NCI-H146 treated with DMSO at 0.1 percent for 48 hours (cell line): ENCODE results near the gene ARAP2.

Experiments
- DNase-seq: peaks from one replicate; lab custom pipeline; 2025; ENCODE audit not compliant: unreplicated experiment; lab: John Stamatoyannopoulos, UW

Gene ARAP2, protein sequence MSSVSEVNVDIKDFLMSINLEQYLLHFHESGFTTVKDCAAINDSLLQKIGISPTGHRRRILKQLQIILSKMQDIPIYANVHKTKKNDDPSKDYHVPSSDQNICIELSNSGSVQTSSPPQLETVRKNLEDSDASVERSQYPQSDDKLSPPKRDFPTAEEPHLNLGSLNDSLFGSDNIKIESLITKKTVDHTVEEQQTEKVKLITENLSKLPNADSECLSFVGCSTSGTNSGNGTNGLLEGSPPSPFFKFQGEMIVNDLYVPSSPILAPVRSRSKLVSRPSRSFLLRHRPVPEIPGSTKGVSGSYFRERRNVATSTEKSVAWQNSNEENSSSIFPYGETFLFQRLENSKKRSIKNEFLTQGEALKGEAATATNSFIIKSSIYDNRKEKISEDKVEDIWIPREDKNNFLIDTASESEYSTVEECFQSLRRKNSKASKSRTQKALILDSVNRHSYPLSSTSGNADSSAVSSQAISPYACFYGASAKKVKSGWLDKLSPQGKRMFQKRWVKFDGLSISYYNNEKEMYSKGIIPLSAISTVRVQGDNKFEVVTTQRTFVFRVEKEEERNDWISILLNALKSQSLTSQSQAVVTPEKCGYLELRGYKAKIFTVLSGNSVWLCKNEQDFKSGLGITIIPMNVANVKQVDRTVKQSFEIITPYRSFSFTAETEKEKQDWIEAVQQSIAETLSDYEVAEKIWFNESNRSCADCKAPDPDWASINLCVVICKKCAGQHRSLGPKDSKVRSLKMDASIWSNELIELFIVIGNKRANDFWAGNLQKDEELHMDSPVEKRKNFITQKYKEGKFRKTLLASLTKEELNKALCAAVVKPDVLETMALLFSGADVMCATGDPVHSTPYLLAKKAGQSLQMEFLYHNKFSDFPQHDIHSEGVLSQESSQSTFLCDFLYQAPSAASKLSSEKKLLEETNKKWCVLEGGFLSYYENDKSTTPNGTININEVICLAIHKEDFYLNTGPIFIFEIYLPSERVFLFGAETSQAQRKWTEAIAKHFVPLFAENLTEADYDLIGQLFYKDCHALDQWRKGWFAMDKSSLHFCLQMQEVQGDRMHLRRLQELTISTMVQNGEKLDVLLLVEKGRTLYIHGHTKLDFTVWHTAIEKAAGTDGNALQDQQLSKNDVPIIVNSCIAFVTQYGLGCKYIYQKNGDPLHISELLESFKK (N-terminal part only)

DNA sequence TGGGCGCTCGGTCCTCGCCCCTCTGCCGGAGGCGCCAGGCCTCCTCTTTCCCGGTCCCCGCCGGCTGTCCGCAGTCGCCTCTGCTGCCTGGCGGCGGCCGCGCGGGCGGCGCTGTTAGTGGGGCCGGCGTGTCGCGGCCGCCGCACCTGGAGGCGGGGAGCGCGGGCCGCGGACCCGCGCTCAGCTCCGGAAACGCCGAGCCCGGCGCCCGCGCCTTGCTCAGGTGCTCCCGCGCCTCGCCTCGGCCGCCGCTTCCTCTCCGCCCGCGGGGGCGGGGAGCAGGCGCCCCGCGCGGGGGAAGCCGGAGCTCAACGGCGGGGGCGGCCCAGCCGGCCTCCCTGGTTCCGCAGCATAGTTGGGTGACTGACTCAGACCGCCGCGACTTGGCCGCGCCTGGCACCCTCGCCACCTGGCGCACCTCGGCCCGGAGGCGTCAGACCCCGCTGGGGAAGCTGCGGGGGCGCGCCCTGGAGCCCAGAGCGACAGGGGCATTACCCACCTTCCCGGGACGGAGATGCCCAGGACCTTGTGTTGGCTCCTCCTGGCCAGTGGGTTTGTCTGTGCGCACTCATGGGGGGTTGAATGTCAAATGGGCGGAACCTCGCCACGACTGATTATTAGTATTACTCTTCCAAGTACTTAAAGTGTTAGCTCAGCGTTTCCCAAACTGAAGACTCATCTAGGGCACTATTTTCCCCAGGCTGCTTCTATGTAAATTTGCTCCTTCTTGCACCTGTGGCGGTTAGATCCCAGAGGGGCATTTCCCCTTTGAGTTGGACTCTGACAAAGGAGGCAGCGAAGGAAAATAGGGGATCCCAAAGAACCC lies at the start of gene ARAP2:
TSS of gene ARAP2 (minus strand) at position 258 of the 826 bp plus-strand sequence. CDS start 15,028 bp downstream, outside the sequence.
- peak; percentile 55 for DNase-seq

DNA sequence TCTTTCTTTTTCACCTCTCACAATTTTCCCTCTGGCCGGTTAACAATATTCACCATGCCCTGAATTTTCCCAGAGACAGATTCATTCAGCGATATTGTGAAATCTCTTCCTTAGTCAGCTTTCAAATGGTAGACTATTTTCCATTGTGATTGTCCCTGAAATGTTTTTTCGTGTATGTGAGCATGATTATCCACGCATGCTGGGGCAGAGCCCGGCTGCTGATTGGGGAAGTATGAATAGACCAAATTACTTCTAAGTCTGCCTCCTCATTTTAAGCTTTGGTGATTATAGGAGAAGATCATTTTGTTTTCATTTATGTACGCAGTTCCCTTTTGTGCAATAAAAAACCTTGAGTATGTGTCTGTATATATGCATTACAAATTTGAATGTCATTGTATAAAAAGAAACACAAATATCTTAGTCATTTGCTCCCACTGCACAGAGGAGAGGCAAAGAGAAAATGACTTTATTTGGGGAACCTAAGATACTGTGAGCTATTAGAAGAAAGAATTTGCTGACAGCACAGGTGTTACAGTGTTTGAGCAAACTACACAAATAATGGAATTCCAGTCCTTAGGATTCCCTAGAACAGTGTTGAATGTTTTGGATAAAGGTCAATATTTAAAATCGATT lies 48.4 kb upstream of the ARAP2 start:
- DNase-seq, result no peak

DNA sequence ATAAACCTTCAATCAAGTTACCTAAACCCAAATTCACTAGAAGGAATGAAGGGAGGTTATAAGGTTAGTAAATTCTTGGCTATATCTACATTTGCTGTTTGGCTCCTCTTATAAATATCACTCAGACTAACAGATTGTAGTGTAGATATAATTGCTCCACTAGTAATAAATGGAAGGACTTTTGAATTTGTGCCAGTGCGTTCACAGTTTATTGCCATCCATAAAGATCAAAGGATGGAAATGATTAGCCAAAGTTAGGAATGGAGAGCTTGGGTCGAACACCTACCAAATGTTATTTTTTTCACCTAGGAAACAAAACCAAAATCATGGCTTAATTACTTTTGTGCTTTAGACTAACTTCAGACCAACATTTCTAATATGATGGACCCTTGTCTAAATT lies 46.3 kb upstream of the ARAP2 start:
- DNase-seq, result no peak

DNA sequence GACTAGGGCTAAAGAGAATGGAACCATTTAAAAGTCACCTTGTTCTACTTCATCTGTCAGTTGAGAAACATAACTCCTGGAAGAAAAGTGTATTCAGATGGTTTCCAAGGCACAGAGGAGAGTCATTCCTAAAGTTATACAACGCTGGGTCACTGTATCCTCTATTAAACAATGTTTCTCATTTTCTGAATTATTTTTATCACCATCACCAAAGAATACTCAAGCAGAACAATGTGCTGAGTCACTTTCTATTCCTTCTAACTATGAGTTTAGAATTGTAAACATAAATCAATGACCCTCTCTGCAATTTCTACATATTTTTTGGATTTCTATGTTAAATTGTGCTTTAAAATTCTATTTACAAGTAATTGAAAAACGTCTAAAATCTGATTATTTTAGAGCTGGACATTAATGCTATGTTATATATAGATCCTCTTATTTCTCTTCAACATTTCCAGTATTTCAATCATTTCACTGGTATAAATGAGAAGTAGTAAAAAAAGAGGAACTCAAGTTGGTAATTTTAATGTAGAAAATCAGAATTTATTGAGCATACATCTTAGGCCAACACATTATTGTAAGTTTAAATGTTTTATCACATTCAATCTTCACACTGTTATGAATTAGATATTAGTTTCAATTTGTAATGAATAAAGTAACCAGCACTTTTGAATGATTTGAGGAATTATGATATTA lies 44.6 kb upstream of the ARAP2 start:
- DNase-seq, result no peak

DNA sequence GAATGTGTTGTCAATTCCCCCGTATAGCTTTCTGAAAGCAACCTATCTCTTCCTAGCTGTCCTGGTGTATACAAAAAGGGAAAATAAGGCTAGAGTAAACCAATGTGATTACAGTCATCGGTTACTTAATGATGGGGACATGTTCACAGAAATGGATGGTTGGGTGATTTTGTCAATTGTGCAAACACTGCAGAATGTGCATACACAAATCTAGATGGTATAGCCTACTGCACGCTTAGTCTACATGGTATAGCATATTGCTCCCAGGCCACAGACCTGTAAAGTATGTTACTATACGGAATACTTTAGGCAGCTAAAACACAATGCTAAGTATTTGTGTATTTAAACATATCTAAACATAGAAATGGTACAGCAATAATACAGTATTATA lies 42.2 kb upstream of the ARAP2 start:
- no peak for DNase-seq

DNA sequence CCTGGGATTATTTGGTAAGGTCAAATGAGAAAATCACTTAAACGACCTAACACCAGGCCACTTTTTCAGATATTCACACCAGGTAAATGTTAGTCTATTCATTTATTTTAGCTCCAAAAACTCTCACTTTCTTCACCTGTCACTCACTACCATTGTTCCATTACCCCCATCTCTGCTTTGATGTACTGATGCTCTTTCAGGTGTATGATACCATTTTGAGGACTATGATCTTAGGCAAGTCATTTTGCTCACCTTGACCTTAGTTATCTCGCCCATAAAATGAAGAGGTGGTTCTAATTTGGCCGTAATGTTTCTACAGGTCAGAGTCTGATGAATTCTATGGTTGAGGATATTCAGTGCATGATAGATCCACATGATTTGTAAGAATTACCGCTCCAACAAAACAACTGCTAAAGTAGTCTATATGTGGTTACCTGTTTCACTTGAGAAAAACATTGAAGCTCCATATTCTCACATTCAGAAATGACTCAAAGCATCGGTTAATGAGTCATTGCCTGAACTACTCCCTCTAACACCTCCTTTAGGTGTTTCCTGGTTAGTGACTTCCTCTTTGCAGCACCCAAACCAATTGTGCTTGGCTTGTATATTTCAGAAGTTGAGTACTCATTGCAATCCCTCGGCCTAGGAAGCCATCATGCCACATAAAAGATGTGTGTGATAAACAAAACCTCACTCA lies 41.6 kb upstream of the ARAP2 start:
- no peak for DNase-seq

DNA sequence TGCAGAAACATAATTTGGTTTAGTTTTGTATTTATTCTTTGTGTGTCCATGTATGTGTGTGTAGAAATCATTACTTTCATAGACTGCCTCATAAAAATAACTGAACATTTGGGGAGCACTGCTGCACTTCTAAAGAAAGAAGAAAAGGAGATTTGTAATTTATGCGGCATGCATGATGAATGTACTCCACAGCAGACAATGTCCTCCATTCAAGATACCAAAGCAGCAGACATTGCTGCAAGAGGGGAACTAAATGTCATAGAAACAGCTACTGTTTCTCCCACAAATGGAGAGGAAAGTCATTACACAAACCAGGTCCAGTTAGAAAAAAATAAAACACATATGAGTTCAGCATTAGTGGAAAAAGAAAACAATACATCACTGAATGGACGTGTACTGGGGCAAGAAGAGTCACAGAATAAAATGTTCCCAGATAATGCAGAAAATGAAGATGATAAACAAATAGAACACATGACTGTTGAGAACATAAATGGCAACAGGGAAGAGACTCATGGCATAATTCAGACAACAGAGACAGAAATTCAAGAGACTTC lies 39.7 kb upstream of the ARAP2 start:
- DNase-seq, result no peak

DNA sequence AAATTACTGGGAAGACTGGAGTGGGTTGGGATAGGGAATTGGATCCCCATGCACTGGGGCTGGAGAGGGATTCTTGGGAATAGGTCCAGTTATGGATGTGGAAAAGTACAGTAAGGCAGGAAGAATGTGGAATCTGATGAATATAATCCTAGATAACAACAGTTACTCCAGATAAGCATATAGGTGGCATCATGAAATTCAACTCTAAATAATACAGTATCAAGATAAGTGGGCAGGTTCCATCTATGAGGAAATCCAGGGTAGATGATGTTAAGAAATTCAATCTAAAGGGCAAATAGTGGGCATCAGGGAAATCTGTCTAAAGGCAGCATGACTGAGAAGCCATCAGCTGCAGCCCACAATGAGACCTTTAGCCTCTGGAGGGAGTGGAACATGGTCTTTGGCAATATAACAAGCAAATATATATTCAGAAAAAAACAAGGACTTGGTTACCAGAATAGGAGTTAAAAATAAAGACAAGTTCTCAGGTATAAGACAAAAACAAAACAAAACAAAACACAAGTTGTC lies 38.3 kb upstream of the ARAP2 start:
- no peak for DNase-seq

DNA sequence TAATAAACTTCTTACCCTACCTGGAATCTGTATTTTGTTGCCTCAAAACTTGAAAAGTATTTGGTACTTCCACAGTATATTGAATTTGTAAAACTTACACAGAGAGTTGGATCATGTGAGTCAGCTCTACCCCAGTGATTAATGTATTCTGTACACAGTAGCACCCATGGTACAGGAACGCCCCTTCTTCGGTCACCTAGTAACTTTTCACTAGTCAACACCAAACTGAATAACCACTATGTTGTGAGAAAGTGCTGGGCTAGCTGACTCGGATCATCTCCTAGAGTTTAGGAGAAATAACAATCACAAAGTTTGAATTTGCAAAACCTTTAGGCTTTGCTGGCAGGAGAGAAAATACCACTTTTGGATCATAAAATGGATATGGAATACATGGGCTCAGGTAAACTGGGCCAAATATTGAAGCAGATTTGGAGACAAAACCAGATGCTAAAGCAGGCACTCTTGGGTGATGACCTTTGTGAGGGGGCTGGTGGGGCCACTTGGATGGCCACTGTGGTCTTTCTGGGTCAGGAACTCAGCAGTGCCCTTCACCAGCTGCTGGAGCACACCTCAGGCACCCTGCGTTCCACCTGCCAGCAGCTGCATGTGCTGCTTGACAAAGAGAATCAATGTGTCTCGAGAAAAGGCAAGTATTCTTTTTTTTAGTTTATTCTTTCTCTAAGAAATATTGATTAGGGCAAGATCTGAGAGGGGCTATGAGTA lies 37.2 kb upstream of the ARAP2 start, which contains the start of gene DTHD1:
TSS of gene DTHD1 (plus strand) at position 233 of the 723 bp plus-strand sequence. CDS start at position 376, 143 bp downstream.
- no peak for DNase-seq

DNA sequence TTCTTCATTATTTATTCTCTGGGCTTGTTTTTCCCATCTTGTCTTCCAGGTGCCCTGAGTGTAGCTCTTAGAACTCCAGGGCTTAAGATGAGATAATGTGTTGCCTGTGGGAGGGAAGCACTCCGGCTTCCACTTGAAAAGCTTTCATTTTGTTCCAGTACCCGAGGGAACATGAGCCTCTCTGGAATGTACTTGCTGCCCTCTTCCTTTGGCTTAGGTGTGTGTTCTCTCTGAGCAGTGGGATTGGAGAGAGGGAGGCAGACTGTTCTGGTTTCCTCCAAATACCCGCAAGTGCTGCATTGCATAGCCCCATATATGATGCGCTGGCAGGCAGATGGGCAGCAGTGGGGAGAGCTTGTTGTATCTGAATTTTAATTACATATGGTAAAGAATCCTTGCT lies 36.2 kb upstream of the ARAP2 start:
- DNase-seq, result no peak

DNA sequence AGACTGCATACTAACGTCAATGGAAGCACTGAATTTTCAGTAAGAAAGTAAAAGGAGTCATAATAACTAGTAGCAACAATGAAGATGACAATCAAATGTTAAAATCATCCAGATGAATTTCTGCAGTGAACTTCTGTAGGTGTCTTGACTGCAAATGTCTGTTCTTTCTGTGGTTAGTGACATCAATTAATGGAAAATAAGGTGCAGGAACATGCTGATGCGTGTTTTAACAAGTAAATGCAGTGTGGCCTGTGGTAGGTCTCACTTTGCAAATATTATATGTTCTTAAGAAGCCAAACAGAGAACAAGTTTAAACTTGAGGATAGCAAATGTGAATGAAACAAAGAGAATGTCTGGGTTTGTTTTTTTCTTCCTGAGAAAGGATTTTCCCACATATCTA lies 34.5 kb upstream of the ARAP2 start:
- no peak for DNase-seq

DNA sequence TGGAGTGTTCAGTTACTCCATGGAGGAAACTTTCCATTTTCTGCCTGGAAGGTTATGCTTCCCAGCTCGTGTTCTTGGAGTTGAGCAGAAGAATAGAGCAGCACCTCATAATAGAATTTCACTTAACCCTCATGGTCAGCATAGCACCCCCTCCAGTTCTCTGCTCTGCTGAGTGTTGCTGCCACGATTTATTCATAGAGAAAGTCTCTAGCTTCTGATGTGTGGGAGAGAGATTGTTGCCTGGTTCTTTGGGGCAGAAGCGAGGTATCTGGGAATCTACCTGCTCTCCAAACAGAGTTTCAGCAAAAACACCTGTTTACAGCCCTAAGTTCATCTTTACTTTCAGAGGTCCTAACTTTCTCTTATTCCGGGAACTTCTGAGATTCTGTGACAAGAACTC lies 33.2 kb upstream of the ARAP2 start:
- no peak for DNase-seq

DNA sequence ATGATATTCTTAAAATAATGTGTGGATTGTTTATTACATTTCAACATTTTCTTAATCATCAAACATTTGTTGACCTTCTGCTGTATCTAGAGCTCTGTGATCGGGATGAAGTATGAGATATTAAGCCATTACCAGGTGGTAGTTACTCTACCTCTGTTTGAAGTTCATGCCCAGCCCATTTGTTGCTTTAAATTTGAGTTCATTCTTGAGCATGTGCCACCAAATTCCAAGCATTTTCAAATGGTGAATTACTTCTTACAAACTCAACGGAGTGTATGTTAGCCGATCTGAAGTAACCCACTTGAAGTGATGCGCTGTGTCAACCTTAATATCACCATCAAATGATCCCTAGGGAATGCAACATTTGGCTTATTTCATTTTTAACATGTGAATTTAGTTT lies 29.8 kb upstream of the ARAP2 start:
- DNase-seq, result no peak

DNA sequence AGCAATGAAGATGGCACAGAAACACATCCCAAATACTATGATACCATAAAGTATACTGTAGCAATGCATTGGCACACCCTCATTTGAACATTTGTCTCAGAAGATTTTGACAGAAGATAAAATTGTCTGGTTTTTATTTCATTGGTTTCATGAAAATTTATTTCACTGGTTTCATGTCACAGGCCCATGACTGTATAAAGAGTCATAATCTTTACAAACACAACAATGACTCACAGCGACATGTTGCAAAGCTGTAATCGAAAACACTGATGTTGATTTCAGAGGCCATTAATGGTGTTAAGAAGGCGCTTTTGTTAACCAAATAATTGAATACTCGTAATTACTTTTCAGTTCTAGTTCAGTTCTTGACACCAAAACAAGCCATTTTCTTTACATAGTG lies 29.0 kb upstream of the ARAP2 start:
- DNase-seq, result no peak

DNA sequence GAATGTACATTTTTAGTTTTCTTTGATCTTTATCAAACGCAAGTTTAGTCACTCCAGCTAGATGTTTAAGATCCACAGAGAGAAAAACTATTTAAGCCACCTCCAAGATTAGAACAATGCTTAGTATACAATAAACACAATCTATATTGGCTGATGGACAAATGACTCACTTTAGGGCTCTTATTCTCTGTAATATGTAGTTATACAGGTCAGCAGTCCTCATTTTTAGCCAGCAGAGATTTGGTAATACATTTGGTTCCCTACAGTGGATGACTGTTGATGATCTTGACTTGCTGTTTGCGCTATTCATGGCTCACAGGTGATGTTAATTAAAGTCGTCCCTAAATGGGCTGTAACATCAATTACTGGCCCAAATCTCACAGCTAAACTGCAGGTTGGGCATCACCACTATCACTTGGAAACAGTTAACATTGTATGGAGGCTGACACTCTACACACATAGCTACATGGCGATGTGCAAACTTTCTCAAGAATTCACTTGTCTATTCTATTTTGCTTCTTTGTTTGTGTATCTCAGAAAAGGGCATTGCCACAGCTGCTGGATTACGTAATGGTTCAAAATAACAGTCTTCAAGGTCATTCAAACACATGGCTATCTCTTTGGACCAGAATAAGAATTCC lies 25.3 kb upstream of the ARAP2 start:
- no peak for DNase-seq

DNA sequence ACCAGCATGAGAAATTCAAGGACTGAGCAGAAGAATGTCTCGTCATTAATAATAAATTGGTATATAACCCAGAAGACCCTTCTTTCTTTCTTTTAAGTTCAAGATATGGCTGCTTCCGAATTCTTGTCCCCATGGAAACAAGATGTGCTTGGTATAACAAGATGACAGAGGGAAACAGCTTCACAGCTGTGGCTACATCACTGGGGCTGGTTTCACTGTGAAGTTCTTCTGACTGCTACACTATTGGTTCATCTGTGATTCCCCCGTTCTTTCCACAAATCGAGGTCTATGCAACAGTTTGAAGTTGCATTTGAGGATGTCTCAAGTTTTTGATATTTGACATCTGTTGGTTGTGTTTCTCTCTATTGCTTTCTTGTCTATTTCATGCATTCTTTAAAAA lies 24.8 kb upstream of the ARAP2 start:
- no peak for DNase-seq
